ENCODE results near the gene KCNA10.

Gene KCNA10

DNA sequence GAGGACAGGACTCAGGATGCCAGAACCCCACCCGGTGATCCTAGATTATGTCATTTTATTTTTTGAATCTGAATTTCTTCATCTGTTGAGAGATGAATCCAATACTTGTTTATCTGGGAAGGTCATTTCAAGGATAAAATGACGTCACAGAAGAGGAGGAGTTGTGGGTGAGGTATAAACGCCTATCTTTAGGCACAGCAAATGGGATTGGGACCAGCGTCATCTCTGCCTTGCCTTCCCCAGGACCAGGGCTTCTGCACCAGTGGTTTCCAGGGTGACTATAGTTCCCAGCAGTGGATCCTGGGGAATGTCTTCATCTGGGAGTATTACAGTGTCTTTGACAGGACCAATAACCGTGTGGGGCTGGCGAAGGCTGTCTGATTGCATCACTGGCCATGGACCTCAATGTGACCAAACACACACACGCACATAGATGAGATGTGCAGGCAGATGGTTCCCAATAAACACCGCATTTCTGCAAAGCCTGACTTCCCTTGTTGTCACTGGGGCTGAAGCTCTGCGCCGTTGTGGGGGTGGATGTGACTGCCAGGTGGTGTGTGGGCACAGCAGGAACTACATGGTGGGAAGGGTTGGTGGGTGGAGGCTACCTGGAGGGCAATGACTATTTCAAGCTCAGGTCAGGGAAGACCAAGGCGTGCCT is 28.1 kb downstream of the KCNA10 start:
- Histone ChIP-seq H3K9ac (ENCODE audit: low read depth in 1 of 2, low read length in 2 of 2) (no peak overlapping the region), H3K4me1 (ENCODE audit: control insufficient read depth in 1 of 2, insufficient read depth in 2 of 2, low read length in 2 of 2) (peaks cover 7 to 8% of the 10 kb centered on the region in 2 donors), H3K4me3 (ENCODE audit: low read depth in 1 of 2, low read length in 2 of 2) (no peak overlapping the region), H3K27ac (ENCODE audit: low read depth, low read length) (no peak overlapping the region), H3K9me3 (ENCODE audit: control insufficient read depth in 1 of 2, low read length in 2 of 2) (no peaks in the 10 kb centered on the region), H3K27me3 (ENCODE audit: control insufficient read depth in 1 of 2, insufficient read depth in 2 of 2, low read length in 2 of 2) (no peaks in the 10 kb centered on the region), H3K36me3 (ENCODE audit: control insufficient read depth in 1 of 2, insufficient read depth in 2 of 2, low read length in 2 of 2) (no peaks in the 10 kb centered on the region)

DNA sequence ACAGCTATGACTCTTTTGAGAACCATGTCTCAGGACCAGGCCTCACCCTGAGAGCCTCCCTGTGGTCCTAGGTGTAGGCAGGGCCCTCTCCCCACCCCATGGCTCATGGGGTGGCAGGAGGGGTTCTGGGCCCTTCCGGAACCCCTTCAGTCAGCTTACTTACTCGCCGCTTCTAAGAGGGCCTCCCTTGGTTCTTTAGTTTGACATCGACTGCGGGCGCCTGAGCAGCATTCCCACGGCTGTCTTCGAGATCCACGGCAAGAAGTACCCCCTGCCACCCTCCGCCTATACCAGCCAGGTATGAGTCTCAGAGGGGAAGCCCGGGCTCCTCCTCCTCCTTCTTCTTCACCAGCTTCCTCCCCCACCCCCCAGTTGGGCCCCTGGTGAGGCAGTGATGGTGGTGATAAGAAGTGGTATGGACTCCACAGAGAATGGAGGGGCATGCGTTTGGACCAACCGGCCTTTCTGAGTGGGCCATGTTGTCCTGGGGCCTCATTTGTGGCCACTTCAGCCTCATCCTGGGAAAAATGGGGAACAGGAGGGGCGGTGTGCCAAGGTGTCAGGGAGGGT is 28.9 kb downstream of the KCNA10 start:
- H3K4me1 ChIP-seq (ENCODE audit: control insufficient read depth in 1 of 2, insufficient read depth in 2 of 2, low read length in 2 of 2) = peaks cover 7 to 8% of the 10 kb centered on the region in 2 donors
- no peaks in the 10 kb centered on the region for H3K27me3 ChIP-seq (ENCODE audit: control insufficient read depth in 1 of 2, insufficient read depth in 2 of 2, low read length in 2 of 2)
- no peaks in the 10 kb centered on the region for H3K9me3 ChIP-seq (ENCODE audit: control insufficient read depth in 1 of 2, low read length in 2 of 2)
- H3K4me3 ChIP-seq (ENCODE audit: low read depth in 1 of 2, low read length in 2 of 2) = no peak overlapping the region
- no peak overlapping the region for H3K9ac ChIP-seq (ENCODE audit: low read depth in 1 of 2, low read length in 2 of 2)
- no peaks in the 10 kb centered on the region for H3K36me3 ChIP-seq (ENCODE audit: control insufficient read depth in 1 of 2, insufficient read depth in 2 of 2, low read length in 2 of 2)
- no peak overlapping the region for H3K27ac ChIP-seq (ENCODE audit: low read depth, low read length)

DNA sequence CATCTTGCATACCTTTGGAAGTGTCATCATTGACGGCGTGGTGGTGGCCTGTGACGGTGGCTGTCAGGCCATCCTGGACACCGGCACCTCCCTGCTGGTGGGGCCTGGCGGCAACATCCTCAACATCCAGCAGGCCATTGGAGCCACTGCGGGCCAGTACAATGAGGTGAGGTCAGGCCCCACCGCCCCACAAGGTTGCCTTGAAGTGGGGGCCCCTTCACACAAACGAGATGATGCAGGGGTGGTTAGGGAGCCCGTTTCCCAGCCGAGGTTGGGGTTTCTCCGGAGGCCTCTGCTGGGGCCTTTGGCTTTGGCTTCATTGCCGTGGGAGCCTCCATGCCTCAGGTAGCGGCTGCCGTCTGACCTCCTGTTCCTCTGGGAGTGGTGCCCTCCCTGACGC is 29.6 kb downstream of the KCNA10 start:
- Histone ChIP-seq H3K36me3 (ENCODE audit: control insufficient read depth in 1 of 2, insufficient read depth in 2 of 2, low read length in 2 of 2) (no peaks in the 10 kb centered on the region), H3K9ac (ENCODE audit: low read depth in 1 of 2, low read length in 2 of 2) (no peak overlapping the region), H3K9me3 (ENCODE audit: control insufficient read depth in 1 of 2, low read length in 2 of 2) (no peaks in the 10 kb centered on the region), H3K27ac (ENCODE audit: low read depth, low read length) (no peak overlapping the region), H3K4me1 (ENCODE audit: control insufficient read depth in 1 of 2, insufficient read depth in 2 of 2, low read length in 2 of 2) (peaks cover 7 to 8% of the 10 kb centered on the region in 2 donors), H3K4me3 (ENCODE audit: low read depth in 1 of 2, low read length in 2 of 2) (no peak overlapping the region), H3K27me3 (ENCODE audit: control insufficient read depth in 1 of 2, insufficient read depth in 2 of 2, low read length in 2 of 2) (no peaks in the 10 kb centered on the region)

DNA sequence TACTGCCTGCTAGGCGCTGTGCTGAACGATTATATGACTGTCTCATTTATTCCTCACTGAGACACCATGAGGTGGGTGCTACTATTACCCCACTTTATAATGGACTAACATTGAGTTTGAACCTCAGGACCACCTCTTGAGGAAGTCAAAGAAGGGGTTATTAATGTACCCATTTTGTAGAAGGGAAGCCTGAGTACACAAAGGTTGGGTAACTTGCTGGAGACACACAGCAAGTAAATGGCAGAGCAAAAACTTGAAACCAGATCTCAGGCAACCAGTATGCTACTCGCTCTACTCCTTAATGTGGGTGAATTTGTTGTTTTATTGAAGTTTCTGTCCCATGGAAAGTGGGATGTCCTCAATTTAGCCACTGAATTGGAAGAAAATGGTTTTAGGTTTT is 30.1 kb downstream of the KCNA10 start:
- no peak overlapping the region for H3K27ac ChIP-seq (ENCODE audit: low read depth, low read length)
- peaks cover 7 to 8% of the 10 kb centered on the region in 2 donors for H3K4me1 ChIP-seq (ENCODE audit: control insufficient read depth in 1 of 2, insufficient read depth in 2 of 2, low read length in 2 of 2)
- H3K4me3 ChIP-seq (ENCODE audit: low read depth in 1 of 2, low read length in 2 of 2) = no peak overlapping the region
- H3K9ac ChIP-seq (ENCODE audit: low read depth in 1 of 2, low read length in 2 of 2) = no peak overlapping the region
- no peaks in the 10 kb centered on the region for H3K9me3 ChIP-seq (ENCODE audit: control insufficient read depth in 1 of 2, low read length in 2 of 2)
- H3K27me3 ChIP-seq (ENCODE audit: control insufficient read depth in 1 of 2, insufficient read depth in 2 of 2, low read length in 2 of 2) = no peaks in the 10 kb centered on the region
- no peaks in the 10 kb centered on the region for H3K36me3 ChIP-seq (ENCODE audit: control insufficient read depth in 1 of 2, insufficient read depth in 2 of 2, low read length in 2 of 2)

DNA sequence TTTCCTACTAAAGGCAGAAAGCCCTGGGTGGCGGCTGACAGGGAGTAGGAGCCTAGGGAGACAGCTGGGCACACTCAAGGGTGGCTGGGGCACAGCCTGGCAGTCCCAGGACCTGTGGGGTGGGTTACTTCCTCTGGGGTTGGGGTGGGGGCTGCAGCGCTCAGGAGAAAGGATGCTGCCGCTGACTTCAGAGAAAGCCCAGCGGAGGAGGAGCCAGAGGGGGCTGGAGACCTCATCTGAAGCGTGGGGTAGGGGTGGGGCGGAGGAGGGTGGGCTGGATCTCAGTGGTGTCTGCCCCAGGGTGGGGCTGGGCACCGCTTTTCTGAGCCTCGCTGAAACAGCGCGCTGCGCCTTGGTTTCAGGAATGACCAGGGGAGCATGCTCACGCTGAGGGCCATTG is 30.8 kb downstream of the KCNA10 start:
- Histone ChIP-seq H3K4me1 (ENCODE audit: control insufficient read depth in 1 of 2, insufficient read depth in 2 of 2, low read length in 2 of 2) (peaks cover 7 to 8% of the 10 kb centered on the region in 2 donors), H3K4me3 (ENCODE audit: low read depth in 1 of 2, low read length in 2 of 2) (no peak overlapping the region), H3K9ac (ENCODE audit: low read depth in 1 of 2, low read length in 2 of 2) (no peak overlapping the region), H3K27me3 (ENCODE audit: control insufficient read depth in 1 of 2, insufficient read depth in 2 of 2, low read length in 2 of 2) (no peaks in the 10 kb centered on the region), H3K36me3 (ENCODE audit: control insufficient read depth in 1 of 2, insufficient read depth in 2 of 2, low read length in 2 of 2) (no peaks in the 10 kb centered on the region), H3K27ac (ENCODE audit: low read depth, low read length) (no peak overlapping the region), H3K9me3 (ENCODE audit: control insufficient read depth in 1 of 2, low read length in 2 of 2) (no peaks in the 10 kb centered on the region)

DNA sequence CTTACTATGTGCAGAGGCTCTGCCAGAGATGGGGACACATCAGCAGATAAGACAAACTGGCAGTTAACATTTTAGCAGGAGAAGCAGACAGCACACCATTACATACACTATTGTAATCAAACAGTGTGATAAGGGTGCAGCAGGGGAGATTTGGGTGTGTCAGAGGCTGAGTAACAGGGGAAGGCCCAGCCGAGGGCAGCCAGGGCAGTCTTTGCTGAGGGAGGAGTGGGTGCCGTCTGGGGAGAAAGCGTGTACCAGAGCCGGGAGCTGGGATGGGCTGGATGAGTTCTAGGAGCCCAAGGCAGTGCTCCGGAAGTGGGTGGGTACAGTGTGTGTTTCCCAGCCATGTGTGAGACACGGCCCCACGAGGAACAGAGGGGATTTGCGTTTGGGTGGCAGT is 31.2 kb downstream of the KCNA10 start:
- Histone ChIP-seq H3K27ac (ENCODE audit: low read depth, low read length) (no peak overlapping the region), H3K4me1 (ENCODE audit: control insufficient read depth in 1 of 2, insufficient read depth in 2 of 2, low read length in 2 of 2) (peaks cover 7 to 8% of the 10 kb centered on the region in 2 donors), H3K36me3 (ENCODE audit: control insufficient read depth in 1 of 2, insufficient read depth in 2 of 2, low read length in 2 of 2) (no peaks in the 10 kb centered on the region), H3K9me3 (ENCODE audit: control insufficient read depth in 1 of 2, low read length in 2 of 2) (no peaks in the 10 kb centered on the region), H3K9ac (ENCODE audit: low read depth in 1 of 2, low read length in 2 of 2) (no peak overlapping the region), H3K4me3 (ENCODE audit: low read depth in 1 of 2, low read length in 2 of 2) (no peak overlapping the region), H3K27me3 (ENCODE audit: control insufficient read depth in 1 of 2, insufficient read depth in 2 of 2, low read length in 2 of 2) (no peaks in the 10 kb centered on the region)

DNA sequence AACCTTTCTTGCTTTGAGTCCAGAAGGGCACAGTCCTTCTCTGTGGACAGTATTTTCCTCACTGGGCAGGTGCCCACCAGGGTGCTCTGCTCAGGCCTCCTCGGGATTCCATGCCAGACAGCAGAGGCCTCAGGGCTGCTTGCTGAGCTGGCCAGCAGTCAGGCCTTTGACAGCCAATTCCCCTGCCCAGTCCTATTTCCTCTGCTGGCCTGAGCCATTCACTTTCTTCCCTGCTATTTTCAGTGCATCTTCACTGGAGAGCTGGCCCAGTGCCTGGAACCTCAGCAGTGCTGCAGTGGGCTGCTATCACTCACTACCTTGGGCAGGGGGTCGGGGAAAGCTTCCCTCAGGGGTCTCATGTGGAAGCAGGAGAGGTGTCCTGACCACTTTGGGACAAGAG is 33.2 kb downstream of the KCNA10 start:
- H3K9me3 ChIP-seq (ENCODE audit: control insufficient read depth in 1 of 2, low read length in 2 of 2) = no peaks in the 10 kb centered on the region
- no peaks in the 10 kb centered on the region for H3K36me3 ChIP-seq (ENCODE audit: control insufficient read depth in 1 of 2, insufficient read depth in 2 of 2, low read length in 2 of 2)
- H3K27me3 ChIP-seq (ENCODE audit: control insufficient read depth in 1 of 2, insufficient read depth in 2 of 2, low read length in 2 of 2) = no peaks in the 10 kb centered on the region
- no peak overlapping the region for H3K27ac ChIP-seq (ENCODE audit: low read depth, low read length)
- no peak overlapping the region for H3K4me3 ChIP-seq (ENCODE audit: low read depth in 1 of 2, low read length in 2 of 2)
- peaks cover 7 to 8% of the 10 kb centered on the region in 2 donors for H3K4me1 ChIP-seq (ENCODE audit: control insufficient read depth in 1 of 2, insufficient read depth in 2 of 2, low read length in 2 of 2)
- H3K9ac ChIP-seq (ENCODE audit: low read depth in 1 of 2, low read length in 2 of 2) = no peak overlapping the region

DNA sequence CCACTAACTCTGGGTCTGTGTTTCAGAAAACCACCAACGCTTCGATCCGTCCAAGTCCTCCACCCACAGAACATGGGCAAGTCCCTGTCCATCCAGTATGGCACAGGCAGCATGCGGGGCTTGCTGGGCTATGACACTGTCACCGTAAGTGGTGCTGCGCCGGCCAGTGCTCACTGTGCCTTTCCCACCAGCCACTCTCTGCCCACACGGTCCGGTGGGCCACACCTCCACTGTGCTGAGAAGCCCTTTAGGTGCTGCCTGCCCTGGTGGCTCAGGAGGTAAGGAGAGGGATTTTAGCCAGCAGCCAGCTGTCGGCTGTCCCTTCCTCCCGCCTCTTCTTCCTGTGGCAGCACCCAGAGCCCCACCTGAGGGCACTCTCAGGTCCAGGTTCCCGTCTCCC is 34.2 kb downstream of the KCNA10 start:
- Histone ChIP-seq H3K9ac (ENCODE audit: low read depth in 1 of 2, low read length in 2 of 2) (no peak overlapping the region), H3K36me3 (ENCODE audit: control insufficient read depth in 1 of 2, insufficient read depth in 2 of 2, low read length in 2 of 2) (no peaks in the 10 kb centered on the region), H3K4me3 (ENCODE audit: low read depth in 1 of 2, low read length in 2 of 2) (no peak overlapping the region), H3K4me1 (ENCODE audit: control insufficient read depth in 1 of 2, insufficient read depth in 2 of 2, low read length in 2 of 2) (peaks cover 7 to 8% of the 10 kb centered on the region in 2 donors), H3K27me3 (ENCODE audit: control insufficient read depth in 1 of 2, insufficient read depth in 2 of 2, low read length in 2 of 2) (no peaks in the 10 kb centered on the region), H3K27ac (ENCODE audit: low read depth, low read length) (no peak overlapping the region), H3K9me3 (ENCODE audit: control insufficient read depth in 1 of 2, low read length in 2 of 2) (no peaks in the 10 kb centered on the region)

DNA sequence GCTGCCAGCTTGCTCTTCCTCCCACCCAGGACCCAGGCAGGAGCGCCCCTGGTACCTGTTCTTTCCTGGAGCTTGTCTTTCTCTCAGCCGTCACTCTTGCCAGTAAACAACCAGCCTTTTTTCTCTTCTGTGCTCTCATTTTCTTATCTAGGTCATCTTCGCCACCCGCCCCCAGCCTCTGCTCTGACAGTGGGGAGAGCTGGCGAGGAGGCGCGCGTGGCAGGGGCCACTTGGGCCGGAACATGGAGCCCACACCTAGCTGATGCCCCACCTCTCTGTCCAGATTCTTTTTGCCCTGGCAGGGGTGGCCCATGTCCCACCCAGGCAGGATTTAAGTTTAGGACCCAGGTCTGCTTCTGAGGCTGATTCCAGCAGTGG is 35.7 kb downstream of the KCNA10 start:
- peaks cover 16 to 21% of the 10 kb centered on the region in 2 donors for H3K4me1 ChIP-seq (ENCODE audit: control insufficient read depth in 1 of 2, insufficient read depth in 2 of 2, low read length in 2 of 2)
- H3K27ac ChIP-seq (ENCODE audit: low read depth, low read length) = no peak overlapping the region
- H3K27me3 ChIP-seq (ENCODE audit: control insufficient read depth in 1 of 2, insufficient read depth in 2 of 2, low read length in 2 of 2) = no peaks in the 10 kb centered on the region
- H3K9me3 ChIP-seq (ENCODE audit: control insufficient read depth in 1 of 2, low read length in 2 of 2) = no peaks in the 10 kb centered on the region
- H3K36me3 ChIP-seq (ENCODE audit: control insufficient read depth in 1 of 2, insufficient read depth in 2 of 2, low read length in 2 of 2) = no peaks in the 10 kb centered on the region
- no peak overlapping the region for H3K4me3 ChIP-seq (ENCODE audit: low read depth in 1 of 2, low read length in 2 of 2)
- H3K9ac ChIP-seq (ENCODE audit: low read depth in 1 of 2, low read length in 2 of 2) = no peak overlapping the region

DNA sequence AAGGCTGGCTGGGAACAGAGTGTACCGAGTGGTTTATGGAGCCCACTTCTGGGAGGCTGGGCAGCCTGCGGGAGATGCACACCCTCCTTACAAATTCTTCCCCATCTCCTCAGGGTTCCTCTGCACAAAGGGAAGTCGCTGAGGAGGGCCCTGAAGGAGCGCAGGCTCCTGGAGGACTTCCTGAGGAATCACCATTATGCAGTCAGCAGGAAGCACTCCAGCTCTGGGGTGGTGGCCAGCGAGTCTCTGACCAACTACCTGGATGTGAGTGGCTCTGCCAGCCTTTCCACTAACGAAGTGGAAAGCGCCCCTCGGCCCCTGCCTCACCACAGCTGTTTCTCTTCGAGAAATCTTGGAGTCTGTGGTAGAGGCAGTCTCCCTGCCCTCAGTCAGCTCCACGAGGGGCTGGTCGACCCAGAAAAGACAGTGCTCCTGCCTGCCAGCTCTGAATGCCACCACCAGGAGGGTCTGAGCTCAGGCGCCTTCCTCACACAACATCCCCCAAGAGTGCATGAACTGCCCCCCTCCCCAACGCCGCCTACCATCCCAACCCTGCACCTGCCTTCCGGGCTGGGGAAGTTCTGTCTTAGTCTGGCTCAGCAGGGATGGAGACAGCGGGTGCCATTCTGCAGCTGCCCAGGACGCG is 36.2 kb downstream of the KCNA10 start:
- H3K9ac ChIP-seq (ENCODE audit: low read depth in 1 of 2, low read length in 2 of 2) = no peak overlapping the region
- H3K4me3 ChIP-seq (ENCODE audit: low read depth in 1 of 2, low read length in 2 of 2) = no peak overlapping the region
- no peaks in the 10 kb centered on the region for H3K27me3 ChIP-seq (ENCODE audit: control insufficient read depth in 1 of 2, insufficient read depth in 2 of 2, low read length in 2 of 2)
- H3K9me3 ChIP-seq (ENCODE audit: control insufficient read depth in 1 of 2, low read length in 2 of 2) = no peaks in the 10 kb centered on the region
- no peaks in the 10 kb centered on the region for H3K36me3 ChIP-seq (ENCODE audit: control insufficient read depth in 1 of 2, insufficient read depth in 2 of 2, low read length in 2 of 2)
- H3K4me1 ChIP-seq (ENCODE audit: control insufficient read depth in 1 of 2, insufficient read depth in 2 of 2, low read length in 2 of 2) = peaks cover 15 to 23% of the 10 kb centered on the region in 2 donors
- no peak overlapping the region for H3K27ac ChIP-seq (ENCODE audit: low read depth, low read length)
